Large intestine (tissue), 3 donors: ENCODE results near the gene CA11. TPM values are rescaled to one million over a fixed set of nuclear protein-coding genes. Genes with fewer than 3 reads are reported as not detected.

Source experiments
- DNase-seq, 2 donors: peaks; one replicate each; pipeline versions ENCODE4 v3.0.0 to v3.0.0-alpha.2; 2013
- H3K27ac ChIP-seq: one replicate; pipeline ENCODE4 v1.5.1; 2013; ENCODE audit warnings: low read length
- H3K27me3 ChIP-seq: 2 replicates; pipeline ENCODE4 v1.6.1; 2013; ENCODE audit warnings: low read length; ENCODE audit not compliant: control insufficient read depth, insufficient read depth
- H3K36me3 ChIP-seq: 2 replicates; pipeline ENCODE4 v1.6.1; 2013; ENCODE audit warnings: low read length; ENCODE audit not compliant: control insufficient read depth, insufficient read depth
- H3K4me1 ChIP-seq: one replicate; pipeline ENCODE4 v1.6.1; 2013; ENCODE audit warnings: low read length; ENCODE audit not compliant: control insufficient read depth, insufficient read depth
- H3K4me3 ChIP-seq: one replicate; pipeline ENCODE4 v1.5.1; 2013; ENCODE audit warnings: low read length
- H3K9me3 ChIP-seq: one replicate; pipeline ENCODE4 v1.6.1; 2013; ENCODE audit warnings: mild to moderate bottlenecking, low read depth, low read length, moderate library complexity; ENCODE audit not compliant: control insufficient read depth
- WGBS: methylation state at CpG from one replicate; pipeline ENCODE4 v1.1.5; 2013; ENCODE audit warnings: low lambda C conversion rate; ENCODE audit not compliant: insufficient coverage; 5-methylcytosine and 5-hydroxymethylcytosine counted together
- polyA plus RNA-seq: library from polyadenylated mRNA; unstranded; fragments of 120-200 nt; gene quantifications from one replicate; pipeline ENCODE4 v1.2.1, GENCODE V29; 2013

Gene CA11
- polyA plus RNA-seq, 1 donor, result 10.1 TPM

DNA sequence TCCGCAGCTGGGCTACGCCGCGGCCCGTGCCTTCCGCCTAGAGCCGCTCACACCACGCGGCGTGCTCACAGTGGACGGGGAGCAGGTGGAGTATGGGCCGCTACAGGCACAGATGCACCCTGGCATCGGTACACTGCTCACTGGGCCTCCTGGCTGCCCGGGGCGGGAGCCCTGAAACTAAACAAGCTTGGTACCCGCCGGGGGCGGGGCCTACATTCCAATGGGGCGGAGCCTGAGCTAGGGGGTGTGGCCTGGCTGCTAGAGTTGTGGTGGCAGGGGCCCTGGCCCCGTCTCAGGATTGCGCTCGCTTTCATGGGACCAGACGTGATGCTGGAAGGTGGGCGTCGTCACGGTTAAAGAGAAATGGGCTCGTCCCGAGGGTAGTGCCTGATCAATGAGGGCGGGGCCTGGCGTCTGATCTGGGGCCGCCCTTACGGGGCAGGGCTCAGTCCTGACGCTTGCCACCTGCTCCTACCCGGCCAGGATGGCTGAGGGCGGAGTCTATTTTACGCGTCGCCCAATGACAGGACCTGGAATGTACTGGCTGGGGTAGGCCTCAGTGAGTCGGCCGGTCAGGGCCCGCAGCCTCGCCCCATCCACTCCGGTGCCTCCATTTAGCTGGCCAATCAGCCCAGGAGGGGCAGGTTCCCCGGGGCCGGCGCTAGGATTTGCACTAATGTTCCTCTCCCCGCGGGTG, 16.2 kb downstream of the CA11 start:
- no CpG with 5 or more reads among the region's 48 CpGs for WGBS
- Histone ChIP-seq H3K9me3 (peaks cover 12% of the 10 kb centered on the region), H3K27me3 (no peaks in the 10 kb centered on the region), H3K4me1 (peaks cover 82% of the 10 kb centered on the region), H3K27ac (peak overlapping the region; percentile 54), H3K4me3 (peak overlapping the region; percentile 19), H3K36me3 (peaks cover 18% of the 10 kb centered on the region)
- DNase-seq, result peak; percentile 84 to 91

DNA sequence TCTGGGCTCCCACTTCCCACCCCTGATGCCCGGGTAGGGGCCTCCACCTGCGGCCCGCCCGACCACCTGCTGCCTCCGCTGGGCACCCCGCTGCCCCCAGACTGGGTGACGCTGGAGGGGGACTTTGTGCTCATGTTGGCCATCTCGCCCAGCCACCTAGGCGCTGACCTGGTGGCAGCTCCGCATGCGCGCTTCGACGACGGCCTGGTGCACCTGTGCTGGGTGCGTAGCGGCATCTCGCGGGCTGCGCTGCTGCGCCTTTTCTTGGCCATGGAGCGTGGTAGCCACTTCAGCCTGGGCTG, 16.7 kb downstream of the CA11 start:
- Histone ChIP-seq H3K9me3 (peaks cover 12% of the 10 kb centered on the region), H3K27me3 (no peaks in the 10 kb centered on the region), H3K27ac (peak overlapping the region; percentile 54), H3K36me3 (peaks cover 18% of the 10 kb centered on the region), H3K4me1 (peaks cover 78% of the 10 kb centered on the region), H3K4me3 (no peak overlapping the region)
- WGBS, result no CpG with 5 or more reads among the region's 22 CpGs
- DNase-seq, result no peak

DNA sequence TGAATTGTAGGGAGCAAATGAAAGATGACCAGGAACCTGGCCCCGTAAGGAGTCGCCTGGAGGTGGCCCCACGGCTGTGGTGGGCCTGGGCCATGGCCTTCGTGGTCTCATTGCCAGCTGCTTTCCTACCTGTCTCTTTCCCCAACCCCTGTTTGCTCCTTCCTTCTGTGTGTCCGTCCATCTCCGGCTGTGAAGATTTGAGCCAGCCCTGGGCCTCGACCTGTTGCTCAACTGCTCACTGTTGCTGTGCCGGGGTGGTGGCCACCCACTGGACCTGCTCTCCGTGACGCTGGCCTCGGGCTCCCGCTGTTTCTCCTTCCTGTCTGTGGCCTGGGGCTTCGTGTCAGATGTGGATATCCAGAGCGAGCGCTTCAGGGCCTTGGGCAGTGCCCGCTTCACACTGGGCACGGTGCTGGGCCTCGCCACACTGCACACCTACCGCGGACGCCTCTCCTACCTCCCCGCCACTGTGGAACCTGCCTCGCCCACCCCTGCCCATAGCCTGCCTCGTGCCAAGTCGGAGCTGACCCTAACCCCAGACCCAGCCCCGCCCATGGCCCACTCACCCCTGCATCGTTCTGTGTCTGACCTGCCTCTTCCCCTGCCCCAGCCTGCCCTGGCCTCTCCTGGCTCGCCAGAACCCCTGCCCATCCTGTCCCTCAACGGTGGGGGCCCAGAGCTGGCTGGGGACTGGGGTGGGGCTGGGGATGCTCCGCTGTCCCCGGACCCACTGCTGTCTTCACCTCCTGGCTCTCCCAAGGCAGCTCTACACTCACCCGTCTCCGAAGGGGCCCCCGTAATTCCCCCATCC, 17.3 kb downstream of the CA11 start:
- Histone ChIP-seq H3K9me3 (peaks cover 12% of the 10 kb centered on the region), H3K27ac (peak overlapping the region; percentile 97), H3K4me1 (peaks cover 74% of the 10 kb centered on the region), H3K27me3 (no peaks in the 10 kb centered on the region), H3K36me3 (peaks cover 18% of the 10 kb centered on the region), H3K4me3 (no peak overlapping the region)
- DNase-seq, result no peak
- WGBS, result no CpG with 5 or more reads among the region's 34 CpGs

DNA sequence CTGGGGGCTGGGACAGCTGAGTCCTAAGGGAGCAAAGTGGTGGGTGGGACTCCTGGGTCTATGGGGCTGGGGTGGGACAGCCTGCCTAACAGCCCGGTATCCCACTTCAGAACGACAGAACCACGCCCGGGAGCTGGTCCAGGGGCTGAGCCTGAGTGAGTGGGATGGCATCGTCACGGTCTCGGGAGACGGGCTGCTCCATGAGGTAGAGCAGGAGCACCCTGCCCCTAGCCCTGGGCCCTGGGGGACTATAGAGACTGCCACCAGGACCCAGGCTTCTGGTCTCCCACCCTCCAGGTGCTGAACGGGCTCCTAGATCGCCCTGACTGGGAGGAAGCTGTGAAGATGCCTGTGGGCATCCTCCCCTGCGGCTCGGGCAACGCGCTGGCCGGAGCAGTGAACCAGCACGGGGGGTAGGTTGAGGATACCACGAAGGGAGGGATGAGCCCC, 18.1 kb downstream of the CA11 start:
- peaks cover 18% of the 10 kb centered on the region for H3K36me3 ChIP-seq
- H3K9me3 ChIP-seq, result peaks cover 12% of the 10 kb centered on the region
- H3K27me3 ChIP-seq, result no peaks in the 10 kb centered on the region
- H3K4me1 ChIP-seq, result peaks cover 73% of the 10 kb centered on the region
- no peak for DNase-seq
- no peak overlapping the region for H3K4me3 ChIP-seq
- no CpG with 5 or more reads among the region's 17 CpGs for WGBS
- peak overlapping the region; percentile 97 for H3K27ac ChIP-seq

DNA sequence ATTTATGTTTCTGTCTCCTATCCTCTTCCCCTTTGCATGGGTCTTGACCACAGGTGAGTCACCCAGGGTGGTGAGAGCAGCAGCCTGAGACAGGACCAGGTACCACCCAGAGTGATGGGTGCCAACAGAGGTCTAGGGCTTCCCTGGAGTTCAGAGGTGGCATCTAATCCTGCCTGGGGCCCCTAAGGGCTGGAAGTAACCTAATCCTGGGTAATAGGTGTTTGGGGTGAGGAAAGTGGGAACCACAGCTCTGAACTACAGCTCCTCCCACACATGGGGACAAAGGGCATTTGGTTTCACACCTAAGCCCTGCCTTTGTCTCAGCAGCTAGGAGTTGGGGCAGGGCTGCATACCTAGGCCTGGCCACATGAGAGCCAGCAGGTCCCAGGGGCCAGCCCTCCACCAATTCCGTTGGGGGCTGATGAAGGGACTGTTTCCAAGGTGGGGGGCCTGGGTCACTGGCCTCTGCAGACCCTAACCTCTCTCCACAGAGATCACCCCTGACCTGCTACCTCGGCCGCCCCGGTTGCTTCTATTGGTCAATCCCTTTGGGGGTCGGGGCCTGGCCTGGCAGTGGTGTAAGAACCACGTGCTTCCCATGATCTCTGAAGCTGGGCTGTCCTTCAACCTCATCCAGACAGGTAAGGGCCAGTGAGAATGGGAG, 18.7 kb downstream of the CA11 start:
- peak in 1 of 2 donors; percentile 90 for DNase-seq
- Histone ChIP-seq H3K4me1 (peaks cover 68% of the 10 kb centered on the region), H3K27me3 (no peaks in the 10 kb centered on the region), H3K9me3 (peaks cover 12% of the 10 kb centered on the region), H3K4me3 (no peak overlapping the region), H3K36me3 (peaks cover 18% of the 10 kb centered on the region), H3K27ac (peak overlapping the region; percentile 97)
- WGBS, result no CpG with 5 or more reads among the region's 6 CpGs

DNA sequence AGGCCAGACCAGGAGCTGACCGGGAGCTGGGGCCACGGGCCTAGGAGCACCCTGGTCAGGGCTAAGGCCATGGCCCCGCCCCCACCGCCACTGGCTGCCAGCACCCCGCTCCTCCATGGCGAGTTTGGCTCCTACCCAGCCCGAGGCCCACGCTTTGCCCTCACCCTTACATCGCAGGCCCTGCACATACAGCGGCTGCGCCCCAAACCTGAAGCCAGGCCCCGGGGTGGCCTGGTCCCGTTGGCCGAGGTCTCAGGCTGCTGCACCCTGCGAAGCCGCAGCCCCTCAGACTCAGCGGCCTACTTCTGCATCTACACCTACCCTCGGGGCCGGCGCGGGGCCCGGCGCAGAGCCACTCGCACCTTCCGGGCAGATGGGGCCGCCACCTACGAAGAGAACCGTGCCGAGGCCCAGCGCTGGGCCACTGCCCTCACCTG, 20.1 kb downstream of the CA11 start:
- Histone ChIP-seq H3K9me3 (peaks cover 12% of the 10 kb centered on the region), H3K27ac (peak overlapping the region; percentile 95), H3K4me1 (peaks cover 58% of the 10 kb centered on the region), H3K27me3 (no peaks in the 10 kb centered on the region), H3K36me3 (peaks cover 16% of the 10 kb centered on the region), H3K4me3 (peak overlapping the region; percentile 59)
- DNase-seq, result peak in 1 of 2 donors; percentile 8
- WGBS, result no CpG with 5 or more reads among the region's 30 CpGs

DNA sequence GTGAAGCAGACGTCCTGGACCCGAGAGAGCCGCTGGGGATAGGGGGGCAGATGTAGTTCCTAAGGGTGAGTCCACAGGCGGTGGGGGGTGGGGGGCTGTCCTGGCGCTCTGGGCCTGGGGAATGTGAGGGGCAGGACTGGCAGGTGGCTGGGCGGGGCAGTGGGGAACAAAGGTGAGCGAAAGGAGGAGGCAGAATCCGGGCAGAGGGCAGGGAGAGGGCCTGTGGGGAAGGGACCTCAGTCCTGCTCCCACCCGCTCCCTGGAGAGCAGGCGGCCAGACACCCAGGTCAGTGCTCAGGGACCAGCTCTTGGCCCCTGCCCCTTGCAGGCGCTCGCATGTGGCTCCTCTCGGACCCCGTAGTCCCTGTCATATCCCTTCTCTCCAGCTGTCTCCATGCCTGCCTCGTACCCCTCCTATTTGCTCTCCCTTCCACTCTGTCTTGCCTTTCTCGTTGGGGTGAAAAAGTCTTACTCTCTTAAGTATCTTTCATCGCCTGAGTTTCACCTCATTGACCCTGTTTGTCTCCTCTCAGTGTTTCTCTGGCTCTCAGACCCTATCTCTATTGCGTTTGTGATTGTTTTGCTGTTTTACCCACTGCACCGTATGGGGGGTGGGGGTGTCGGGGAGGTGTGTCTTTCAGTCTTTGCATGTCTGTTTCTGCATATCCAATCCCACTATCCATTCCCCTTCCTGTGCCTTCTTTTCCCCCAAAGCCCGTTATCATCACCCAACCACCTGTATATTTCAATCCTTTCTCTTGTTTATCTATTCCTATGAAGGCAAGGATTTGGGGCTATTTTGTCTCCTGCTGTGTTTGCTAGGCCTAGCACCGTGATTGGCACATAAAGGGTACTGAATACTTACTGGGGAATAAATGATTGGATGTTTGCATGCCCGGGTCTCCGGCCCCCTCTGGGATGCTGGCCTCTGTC, 20.9 kb downstream of the CA11 start:
- H3K4me3 ChIP-seq, result peak overlapping the region; percentile 59
- peaks cover 16% of the 10 kb centered on the region for H3K36me3 ChIP-seq
- H3K9me3 ChIP-seq, result peaks cover 12% of the 10 kb centered on the region
- WGBS, result 40% methylated on average over 2 of the region's 24 CpGs
- DNase-seq, result peak in 1 of 2 donors; percentile 82
- H3K27me3 ChIP-seq, result no peaks in the 10 kb centered on the region
- H3K27ac ChIP-seq, result peak overlapping the region; percentile 95
- H3K4me1 ChIP-seq, result peaks cover 49% of the 10 kb centered on the region

DNA sequence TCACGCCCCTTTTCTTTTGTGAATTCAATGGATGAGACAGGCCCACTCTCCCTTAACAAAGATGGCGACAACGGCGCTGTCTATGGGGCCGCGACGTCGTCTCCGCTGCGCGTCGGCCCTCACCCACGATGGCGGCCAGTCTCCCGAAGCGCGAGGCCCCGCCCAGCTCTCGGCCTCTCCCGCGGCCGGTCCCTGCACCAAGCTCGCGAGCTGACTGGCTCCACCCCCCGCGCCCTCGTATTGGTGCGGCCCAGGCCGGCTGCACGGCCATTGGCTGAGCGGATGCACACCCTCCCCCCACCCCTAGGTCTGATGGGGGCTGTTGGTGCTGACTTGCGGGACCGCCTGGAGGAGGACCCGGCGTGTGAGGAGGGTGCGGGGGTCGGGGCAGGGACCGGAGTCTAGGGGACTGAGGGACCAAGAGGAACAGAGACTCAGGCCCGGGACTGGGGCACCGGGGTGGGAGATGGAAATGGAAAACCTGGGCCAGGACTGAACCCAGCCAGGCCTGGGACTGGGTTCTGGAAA, 21.9 kb downstream of the CA11 start:
- Histone ChIP-seq H3K27me3 (no peaks in the 10 kb centered on the region), H3K4me1 (peaks cover 45% of the 10 kb centered on the region), H3K36me3 (peaks cover 15% of the 10 kb centered on the region), H3K27ac (peak overlapping the region; percentile 95), H3K4me3 (peak overlapping the region; percentile 59), H3K9me3 (peaks cover 3% of the 10 kb centered on the region)
- DNase-seq, result peak; percentile 98 to 99
- no CpG with 5 or more reads among the region's 40 CpGs for WGBS

DNA sequence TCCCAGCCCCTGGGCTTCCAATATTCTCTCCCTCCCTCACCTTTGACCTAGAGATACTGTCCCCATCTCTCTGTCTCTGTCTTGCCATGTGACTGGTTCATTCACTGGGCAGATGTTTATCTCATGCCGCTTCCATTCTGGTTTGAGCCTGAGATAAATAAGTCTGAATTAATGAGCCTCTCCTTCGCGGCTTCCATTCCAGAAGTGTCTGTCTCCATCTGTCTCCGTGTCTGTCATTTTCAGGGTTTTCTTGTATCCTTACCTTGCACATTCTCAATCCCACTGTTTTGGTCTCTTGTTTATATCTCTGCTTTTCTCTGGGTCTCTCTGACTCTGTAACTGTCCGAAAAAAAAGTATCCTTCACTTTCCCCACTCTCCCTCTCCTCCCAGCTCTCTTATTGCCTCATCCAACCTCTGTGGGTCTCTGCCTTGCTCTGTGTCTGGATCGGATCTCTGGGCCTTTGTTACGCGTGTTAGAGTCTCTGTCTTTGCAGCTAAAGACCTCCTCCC, 22.4 kb downstream of the CA11 start:
- H3K4me1 ChIP-seq, result peaks cover 41% of the 10 kb centered on the region

More for the DNA sequence above, 22.4 kb downstream of the CA11 start:
- no peaks in the 10 kb centered on the region for H3K27me3 ChIP-seq
- H3K36me3 ChIP-seq, result peaks cover 10% of the 10 kb centered on the region
- no peak for DNase-seq
- peaks cover under 1% of the 10 kb centered on the region for H3K9me3 ChIP-seq
- peak overlapping the region; percentile 95 for H3K27ac ChIP-seq
- peak overlapping the region; percentile 42 for H3K4me3 ChIP-seq
- WGBS, result 13% methylated on average over 3 of the region's 8 CpGs
